DND-41 (cell line): ENCODE data around the gene ZNF451.

ENCODE experiments used
- CTCF ChIP-seq: IDR thresholded peaks from 2 replicates; pipeline ENCODE4 v1.5.1; 2012; ENCODE audit warnings: borderline replicate concordance, low read length, moderate library complexity, mild to moderate bottlenecking; ENCODE audit not compliant: poor library complexity, severe bottlenecking; ENCODE audit errors: extremely low read depth
- EZH2 ChIP-seq: IDR thresholded peaks from 3 replicates; pipeline ENCODE4 v1.6.1; 2012; ENCODE audit warnings: borderline replicate concordance, low read depth, mild to moderate bottlenecking, moderate library complexity, low read length, inconsistent platforms; ENCODE audit not compliant: severe bottlenecking

GRCh38 chr6:57064809-57065208 is 25.2 kb upstream of the ZNF451 start:
- TF ChIP-seq CTCF (no peak), EZH2 (no peak)
